GM21390 (cell line): ENCODE measurements around the gene TSPYL6.
"Not testable (repeated sequence)": the region's sequence is repeated elsewhere in the genome, so short reads cannot be mapped to it uniquely, and the experiment has no call there.

ENCODE experiments used
- ATAC-seq: cut with Tn5 transposase; IDR thresholded peaks from one replicate; pipeline ENCODE4 v1.9.1; 2021; ENCODE audit not compliant: unreplicated experiment

TSPYL6 gene

GRCh38 chr2:54256091-54256694 lies at the start of gene TSPYL6:
Gene TSPYL6, minus strand, starts transcription at chr2:54256229. Its CDS starts 78 bp downstream, at chr2:54256151.
- no peak for ATAC-seq

- ATAC-seq: no peak
Measured at GRCh38 chr2:54303631-54304030, 47.6 kb upstream of the TSPYL6 start.

GRCh38 chr2:54298514-54298913 lies 42.5 kb upstream of the TSPYL6 start:
- no peak for ATAC-seq

- ATAC-seq: no peak
Measured at GRCh38 chr2:54295911-54296310, 39.9 kb upstream of the TSPYL6 start.

- not testable (repeated sequence) for ATAC-seq
Measured at GRCh38 chr2:54294665-54295064, 38.6 kb upstream of the TSPYL6 start.

GRCh38 chr2:54290356-54291025 lies 34.5 kb upstream of the TSPYL6 start:
- ATAC-seq: no peak

- ATAC-seq: no peak
Measured at GRCh38 chr2:54289917-54290316, 33.9 kb upstream of the TSPYL6 start.

GRCh38 chr2:54287532-54287931 lies 31.5 kb upstream of the TSPYL6 start:
- ATAC-seq: no peak

GRCh38 chr2:54285451-54285850 lies 29.4 kb upstream of the TSPYL6 start:
- no peak for ATAC-seq

- no peak for ATAC-seq
Measured at GRCh38 chr2:54284826-54285225, 28.8 kb upstream of the TSPYL6 start.

GRCh38 chr2:54279385-54279784 lies 23.4 kb upstream of the TSPYL6 start:
- ATAC-seq: no peak

- ATAC-seq: no peak
Measured at GRCh38 chr2:54275541-54275940, 19.5 kb upstream of the TSPYL6 start.

- ATAC-seq: no peak
Measured at GRCh38 chr2:54274781-54275242, 18.8 kb upstream of the TSPYL6 start.

GRCh38 chr2:54271843-54272627 lies 16.0 kb upstream of the TSPYL6 start:
- ATAC-seq: peak; percentile 95

GRCh38 chr2:54271189-54271588 lies 15.2 kb upstream of the TSPYL6 start:
- ATAC-seq: no peak

- ATAC-seq: no peak
Measured at GRCh38 chr2:54267577-54267976, 11.5 kb upstream of the TSPYL6 start.

- not testable (repeated sequence) for ATAC-seq
Measured at GRCh38 chr2:54265081-54265480, 9.1 kb upstream of the TSPYL6 start.

- no peak for ATAC-seq
Measured at GRCh38 chr2:54262015-54262765, 6.2 kb upstream of the TSPYL6 start.

GRCh38 chr2:54261537-54261936 lies 5.5 kb upstream of the TSPYL6 start:
- no peak for ATAC-seq

GRCh38 chr2:54260241-54260595 lies 4.2 kb upstream of the TSPYL6 start:
- ATAC-seq: peak; percentile 37
